GM19240 (cell line): ENCODE results near the gene IQCB1.
"Not testable (repeated sequence)": the region's sequence is repeated elsewhere in the genome, so short reads cannot be mapped to it uniquely, and the experiment has no call there.

Experiments
- DNase-seq: peaks from one replicate; pipeline ENCODE4 v3.0.0; 2011; ENCODE audit warnings: low spot score; ENCODE audit not compliant: insufficient read length

Gene IQCB1

GRCh38 chr3:121817753-121818152 is 17.1 kb downstream of the IQCB1 start:
- no peak for DNase-seq

- DNase-seq: peak; percentile 2
Measured at GRCh38 chr3:121809249-121809648, 25.6 kb downstream of the IQCB1 start.

GRCh38 chr3:121803771-121804320 is 31.0 kb downstream of the IQCB1 start:
- no peak for DNase-seq

GRCh38 chr3:121800906-121801305 is 34.0 kb downstream of the IQCB1 start:
- no peak for DNase-seq

GRCh38 chr3:121796970-121797369 is 37.9 kb downstream of the IQCB1 start:
- no peak for DNase-seq

GRCh38 chr3:121794264-121794983 is 40.4 kb downstream of the IQCB1 start:
- DNase-seq: no peak

- DNase-seq: no peak
Measured at GRCh38 chr3:121793078-121793477, 41.8 kb downstream of the IQCB1 start.

- DNase-seq: no peak
Measured at GRCh38 chr3:121786485-121786884, 48.4 kb downstream of the IQCB1 start.

GRCh38 chr3:121782784-121783183 is 52.1 kb downstream of the IQCB1 start:
- DNase-seq: not testable (repeated sequence)

GRCh38 chr3:121781611-121782010 is 53.2 kb downstream of the IQCB1 start:
- DNase-seq: no peak

GRCh38 chr3:121775095-121775494 is 59.8 kb downstream of the IQCB1 start:
- not testable (repeated sequence) for DNase-seq

GRCh38 chr3:121769246-121769645 is 65.6 kb downstream of the IQCB1 start:
- DNase-seq: no peak

GRCh38 chr3:121768452-121768851 is 66.4 kb downstream of the IQCB1 start:
- no peak for DNase-seq

- no peak for DNase-seq
Measured at GRCh38 chr3:121759541-121760202, 75.2 kb downstream of the IQCB1 start.

- no peak for DNase-seq
Measured at GRCh38 chr3:121758727-121759450, 76.0 kb downstream of the IQCB1 start.

- no peak for DNase-seq
Measured at GRCh38 chr3:121757812-121758545, 76.9 kb downstream of the IQCB1 start.

- DNase-seq: no peak
Measured at GRCh38 chr3:121757087-121757811, 77.6 kb downstream of the IQCB1 start.

- DNase-seq: no peak
Measured at GRCh38 chr3:121752772-121753171, 82.1 kb downstream of the IQCB1 start.

- DNase-seq: no peak
Measured at GRCh38 chr3:121752261-121752660, 82.6 kb downstream of the IQCB1 start.

GRCh38 chr3:121750087-121750415 is 84.8 kb downstream of the IQCB1 start:
- DNase-seq: no peak
